ENCODE data around the gene EML5.

DNA sequence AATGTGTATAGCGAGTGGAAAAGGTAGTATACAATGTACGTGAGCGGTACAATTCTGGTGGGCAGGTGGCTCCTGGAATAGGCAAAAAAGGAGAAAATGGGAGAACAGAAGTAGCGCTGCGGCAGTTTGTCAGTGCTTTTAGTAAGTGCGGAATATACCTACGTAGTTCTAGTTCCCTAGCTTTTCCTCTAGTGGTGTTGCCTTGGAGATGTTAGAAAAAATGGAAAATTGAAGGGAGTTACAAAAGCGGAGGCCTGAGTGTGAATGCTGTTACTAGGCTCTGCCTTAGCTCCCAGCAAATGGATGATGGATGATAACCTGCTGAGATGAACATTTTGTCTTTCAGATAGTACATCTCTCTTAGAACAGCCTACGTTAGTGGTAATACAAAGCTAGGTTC, 32.8 kb upstream of the EML5 start:
- TF ChIP-seq, protein P1, sequence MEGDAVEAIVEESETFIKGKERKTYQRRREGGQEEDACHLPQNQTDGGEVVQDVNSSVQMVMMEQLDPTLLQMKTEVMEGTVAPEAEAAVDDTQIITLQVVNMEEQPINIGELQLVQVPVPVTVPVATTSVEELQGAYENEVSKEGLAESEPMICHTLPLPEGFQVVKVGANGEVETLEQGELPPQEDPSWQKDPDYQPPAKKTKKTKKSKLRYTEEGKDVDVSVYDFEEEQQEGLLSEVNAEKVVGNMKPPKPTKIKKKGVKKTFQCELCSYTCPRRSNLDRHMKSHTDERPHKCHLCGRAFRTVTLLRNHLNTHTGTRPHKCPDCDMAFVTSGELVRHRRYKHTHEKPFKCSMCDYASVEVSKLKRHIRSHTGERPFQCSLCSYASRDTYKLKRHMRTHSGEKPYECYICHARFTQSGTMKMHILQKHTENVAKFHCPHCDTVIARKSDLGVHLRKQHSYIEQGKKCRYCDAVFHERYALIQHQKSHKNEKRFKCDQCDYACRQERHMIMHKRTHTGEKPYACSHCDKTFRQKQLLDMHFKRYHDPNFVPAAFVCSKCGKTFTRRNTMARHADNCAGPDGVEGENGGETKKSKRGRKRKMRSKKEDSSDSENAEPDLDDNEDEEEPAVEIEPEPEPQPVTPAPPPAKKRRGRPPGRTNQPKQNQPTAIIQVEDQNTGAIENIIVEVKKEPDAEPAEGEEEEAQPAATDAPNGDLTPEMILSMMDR (IDR thresholded peaks at IDR 0.05) = no peak
- TF ChIP-seq POLR2A (IDR thresholded peaks at IDR 0.05; ENCODE audit: low read depth) (no peak), EP300 (IDR thresholded peaks at IDR 0.05) (no peak), POLR2AphosphoS5 (IDR thresholded peaks at IDR 0.05) (no peak)
